ENCODE results near the gene FRMD5. TPM values are rescaled to one million over a fixed set of nuclear protein-coding genes. Genes with fewer than 3 reads are reported as not detected.

FRMD5 gene
- total RNA-seq, 1 donor from 2014 or later: 1.2 TPM

- H3K27ac ChIP-seq: no peak overlapping the region
- ATAC-seq (no peak), DNase-seq (no peak)
- H3K27me3 ChIP-seq: peaks cover 5% of the 10 kb centered on the region
- no peaks in the 10 kb centered on the region for H3K36me3 ChIP-seq
- intact Hi-C loops (cut with DNase I): no loop called here
- no peak overlapping the region for H3K4me3 ChIP-seq
- no peak for TF ChIP-seq CTCF (IDR thresholded peaks at IDR 0.05)
- H3K4me1 ChIP-seq: no peaks in the 10 kb centered on the region
- no peaks in the 10 kb centered on the region for H3K9me3 ChIP-seq
These were observed 101.2 kb downstream of the FRMD5 start for GRCh38 chr15:44093836-44094235.

- Histone ChIP-seq H3K9me3 (no peaks in the 10 kb centered on the region), H3K4me1 (no peaks in the 10 kb centered on the region), H3K4me3 (no peak overlapping the region), H3K27me3 (peaks cover 5% of the 10 kb centered on the region), H3K27ac (no peak overlapping the region), H3K36me3 (no peaks in the 10 kb centered on the region)
- no peak for ATAC-seq
- no peak for TF ChIP-seq CTCF (IDR thresholded peaks at IDR 0.05)
- intact Hi-C loops (cut with DNase I): no loop called here
- DNase-seq: no peak
These were observed 102.8 kb downstream of the FRMD5 start for GRCh38 chr15:44092221-44092620.

DNA sequence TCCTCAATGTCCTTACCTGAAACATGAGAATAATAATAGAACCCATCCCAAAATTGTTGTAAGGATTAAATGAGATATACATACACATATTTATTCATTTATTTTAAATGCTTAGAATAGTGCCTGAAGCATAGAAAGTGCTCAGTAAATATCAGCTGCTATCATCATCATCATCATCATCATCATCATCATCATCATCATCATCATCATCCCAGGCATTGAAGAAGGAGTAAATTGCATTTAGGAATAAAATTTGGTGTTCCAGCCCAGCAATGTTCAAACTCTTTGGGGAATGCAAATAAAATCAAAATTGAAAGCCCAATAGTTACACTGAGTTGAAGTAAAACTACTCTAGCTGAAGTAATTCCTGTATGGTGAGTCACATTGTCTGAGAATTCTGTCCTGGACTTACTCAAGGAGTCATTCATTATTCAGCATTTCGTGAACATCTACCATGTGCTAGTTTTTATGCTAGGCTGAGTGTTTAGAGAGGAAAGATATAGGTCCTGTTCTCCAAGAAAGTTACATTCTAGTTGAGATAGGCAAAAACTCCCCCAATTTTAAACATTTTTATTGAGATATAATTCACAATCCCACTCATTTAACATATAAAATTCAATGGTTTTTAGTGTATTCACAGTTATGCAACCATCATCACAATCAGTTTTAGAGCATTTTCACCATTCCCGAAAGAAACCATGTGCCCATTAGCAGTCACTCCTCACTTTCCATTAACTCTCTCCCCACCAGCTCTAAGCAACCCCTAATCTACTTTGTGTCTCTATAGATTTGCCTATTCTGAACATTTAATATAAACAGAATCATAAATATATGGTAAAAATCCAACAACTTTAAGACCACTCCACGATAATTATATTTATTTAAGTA, 107.2 kb downstream of the FRMD5 start:
- no peak for ATAC-seq
- DNase-seq: no peak
- Histone ChIP-seq H3K36me3 (no peaks in the 10 kb centered on the region), H3K27ac (no peak overlapping the region), H3K27me3 (no peaks in the 10 kb centered on the region), H3K9me3 (no peaks in the 10 kb centered on the region), H3K4me1 (no peaks in the 10 kb centered on the region), H3K4me3 (no peak overlapping the region)
- TF ChIP-seq CTCF (IDR thresholded peaks at IDR 0.05): no peak
- intact Hi-C loops (cut with DNase I): no loop called here

GRCh38 chr15:44084770-44085169, 110.3 kb downstream of the FRMD5 start:
- DNase-seq: no peak
- Histone ChIP-seq H3K9me3 (no peaks in the 10 kb centered on the region), H3K27me3 (no peaks in the 10 kb centered on the region), H3K36me3 (no peaks in the 10 kb centered on the region), H3K4me3 (no peak overlapping the region), H3K4me1 (no peaks in the 10 kb centered on the region), H3K27ac (no peak overlapping the region)
- intact Hi-C loops (cut with DNase I): no loop called here
- no peak for ATAC-seq
- no peak for TF ChIP-seq CTCF (IDR thresholded peaks at IDR 0.05)

DNA sequence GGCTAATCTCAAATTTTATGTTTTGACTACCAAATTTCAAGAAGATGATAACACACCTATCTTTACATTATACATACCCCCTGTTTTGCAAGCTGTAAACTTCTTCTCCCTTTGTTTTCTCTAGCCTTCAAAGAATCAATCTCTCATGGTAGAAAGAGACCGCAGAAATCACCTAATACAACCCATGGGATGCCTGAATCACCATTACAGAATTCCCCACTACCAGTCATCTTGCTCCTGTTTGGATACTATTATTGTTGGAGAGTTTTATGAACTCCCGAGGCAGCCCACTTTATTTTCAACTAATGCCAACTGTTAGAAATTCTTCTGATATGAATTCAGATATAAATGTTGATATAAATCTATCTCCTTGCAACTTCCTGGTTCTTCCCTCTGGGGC, 110.9 kb downstream of the FRMD5 start:
- Histone ChIP-seq H3K4me1 (no peaks in the 10 kb centered on the region), H3K36me3 (no peaks in the 10 kb centered on the region), H3K9me3 (no peaks in the 10 kb centered on the region), H3K4me3 (no peak overlapping the region), H3K27ac (no peak overlapping the region), H3K27me3 (no peaks in the 10 kb centered on the region)
- intact Hi-C loops (cut with DNase I): no loop called here
- no peak for ATAC-seq
- no peak for DNase-seq
- no peak for TF ChIP-seq CTCF (IDR thresholded peaks at IDR 0.05)

All from upper lobe of right lung (tissue), 1 donor.